Neural progenitor cell (in vitro differentiated cells): ENCODE data around the gene STX16. TPM values are rescaled to one million over a fixed set of nuclear protein-coding genes. Genes with fewer than 3 reads are reported as not detected.

Experiments used
- DNase-seq: peaks from one replicate; pipeline ENCODE4 v3.0.0-alpha.2; 2016; ENCODE audit warnings: low spot score
- H2AFZ ChIP-seq: fragments of 200-600 bp; sonication (generic); replicated peaks from 2 replicates; pipeline ENCODE4 v1.6.1; 2016; ENCODE audit warnings: antibody characterized with exemption
- H3F3A ChIP-seq: fragments of 200-600 bp; sonication (generic); 2 replicates; pipeline ENCODE4 v1.6.1; 2016; ENCODE audit warnings: antibody characterized with exemption, low read depth
- H3K27ac ChIP-seq: fragments of 200-600 bp; sonication (generic); 2 replicates; pipeline ENCODE4 v1.5.1; 2016; ENCODE audit warnings: mild to moderate bottlenecking
- H3K27me3 ChIP-seq: fragments of 200-600 bp; sonication (generic); 2 replicates; pipeline ENCODE4 v1.6.1; 2016; ENCODE audit warnings: mild to moderate bottlenecking, moderate library complexity
- H3K36me3 ChIP-seq: fragments of 200-600 bp; sonication (generic); 2 replicates; pipeline ENCODE4 v1.5.1; 2016
- H3K4me1 ChIP-seq: fragments of 200-600 bp; sonication (generic); 2 replicates; pipeline ENCODE4 v1.6.1; 2016; ENCODE audit warnings: mixed run types
- H3K4me2 ChIP-seq: fragments of 200-600 bp; sonication (generic); 2 replicates; pipeline ENCODE4 v1.6.1; 2016
- H3K4me3 ChIP-seq: fragments of 200-600 bp; sonication (generic); 2 replicates; pipeline ENCODE4 v1.5.1; 2016
- H3K79me2 ChIP-seq: fragments of 200-600 bp; sonication (generic); 2 replicates; pipeline ENCODE4 v1.6.1; 2016; ENCODE audit warnings: low read depth
- H3K9ac ChIP-seq: fragments of 200-600 bp; sonication (generic); 2 replicates; pipeline ENCODE4 v1.6.1; 2016
- H3K9me3 ChIP-seq: fragments of 200-600 bp; sonication (generic); 2 replicates; pipeline ENCODE4 v1.5.1; 2016; ENCODE audit warnings: low read depth
- H4K20me1 ChIP-seq: fragments of 200-600 bp; sonication (generic); 2 replicates; pipeline ENCODE4 v1.6.1; 2016; ENCODE audit warnings: low read depth
- H3K27ac Mint-ChIP-seq: 3 replicates; pipeline ENCODE4 v1.8.0; 2021; ENCODE audit warnings: mixed read lengths
- H3K27me3 Mint-ChIP-seq: 2 replicates; pipeline ENCODE4 v1.8.0; 2022; ENCODE audit warnings: low read depth, mild to moderate bottlenecking, inconsistent platforms, moderate library complexity, mixed read lengths; ENCODE audit not compliant: insufficient read depth
- H3K36me3 Mint-ChIP-seq: 3 replicates; pipeline ENCODE4 v1.8.0; 2021; ENCODE audit warnings: mixed read lengths
- H3K4me1 Mint-ChIP-seq: 3 replicates; pipeline ENCODE4 v1.8.0; 2021; ENCODE audit warnings: mixed read lengths
- H3K4me3 Mint-ChIP-seq: 3 replicates; pipeline ENCODE4 v1.8.0; 2021; ENCODE audit warnings: mild to moderate bottlenecking, moderate library complexity, mixed read lengths
- H3K9me3 Mint-ChIP-seq: 3 replicates; pipeline ENCODE4 v1.8.0; 2020; ENCODE audit warnings: mixed read lengths
- EZH2 ChIP-seq: fragments of 200-600 bp; sonication (generic); IDR thresholded peaks from 2 replicates; pipeline ENCODE4 v1.6.1; 2017; ENCODE audit warnings: antibody characterized with exemption, mild to moderate bottlenecking, moderate library complexity
- EZH2phosphoT487 ChIP-seq: fragments of 200-600 bp; sonication (generic); IDR thresholded peaks from 2 replicates; pipeline ENCODE4 v1.6.1; 2017; ENCODE audit warnings: antibody characterized with exemption
- total RNA-seq: library from RNA; depleted of rRNA; stranded (reverse); fragments of >200 nt; gene quantifications from 2 replicates; pipeline ENCODE4 v1.2.3, GENCODE V29; 2015; ENCODE audit warnings: low replicate concordance
- TF ChIP-seq, protein P1 (sequence below): fragments of 200-600 bp; sonication (generic); IDR thresholded peaks from 2 replicates; pipeline ENCODE4 v1.5.1; 2017; ENCODE audit warnings: antibody characterized with exemption, mild to moderate bottlenecking

The STX16 gene
- total RNA-seq, 1 donor from 2014 or later, result 46.6 TPM

DNA sequence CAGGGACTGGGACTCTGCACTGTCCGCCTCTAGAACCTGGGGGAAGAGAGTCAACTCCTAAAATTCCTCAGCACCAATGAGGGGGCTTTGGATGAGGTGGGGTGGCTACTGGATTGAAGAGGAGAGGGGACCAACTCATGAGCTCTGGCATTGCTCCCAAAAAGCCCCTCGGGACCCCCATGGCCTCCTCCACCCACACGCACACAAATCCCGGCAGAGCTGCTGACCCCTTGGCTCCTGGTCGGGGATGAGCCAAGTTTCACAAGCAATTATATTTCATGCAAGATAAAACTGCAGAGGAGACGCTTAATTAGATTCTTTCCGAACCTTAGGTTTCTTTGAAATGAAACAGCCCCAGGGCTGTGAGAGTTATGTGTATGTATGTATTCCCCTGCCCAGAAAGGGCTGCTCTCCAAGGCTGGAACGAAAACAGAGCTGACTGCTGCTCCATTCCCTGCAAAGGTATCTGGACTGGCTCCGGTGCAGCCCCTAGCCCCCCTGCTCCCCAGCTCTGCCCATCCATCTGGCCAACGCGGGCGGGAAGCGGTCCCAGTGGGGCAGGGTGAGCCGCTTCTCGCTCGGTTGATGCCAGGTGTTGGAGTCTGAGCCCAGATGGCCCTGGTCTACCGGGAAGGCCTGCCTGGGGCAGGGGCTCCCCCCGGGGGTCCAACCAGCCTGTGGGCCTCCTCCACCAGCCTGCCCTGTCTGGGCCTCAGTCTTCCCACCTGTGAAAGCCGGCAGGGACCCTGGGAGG lies 46.8 kb upstream of the STX16 start:
- Mint-ChIP-seq H3K9me3 (peaks cover 2% of the 10 kb centered on the region), H3K4me3 (no peak overlapping the region), H3K27ac (no peak overlapping the region), H3K36me3 (no peaks in the 10 kb centered on the region), H3K27me3 (peaks cover 4% of the 10 kb centered on the region), H3K4me1 (peaks cover 5% of the 10 kb centered on the region)
- Histone ChIP-seq H3K27me3 (no peaks in the 10 kb centered on the region), H3K27ac (no peak overlapping the region), H3K4me3 (no peak overlapping the region), H3K9ac (no peak overlapping the region), H3K9me3 (no peaks in the 10 kb centered on the region), H2AFZ (no peak overlapping the region), H3K79me2 (no peaks in the 10 kb centered on the region), H4K20me1 (no peaks in the 10 kb centered on the region), H3K4me1 (no peaks in the 10 kb centered on the region), H3K36me3 (no peaks in the 10 kb centered on the region), H3K4me2 (no peak overlapping the region), H3F3A (no peaks in the 10 kb centered on the region)
- TF ChIP-seq EZH2 (no peak), EZH2phosphoT487 (no peak)
- TF ChIP-seq, protein P1, sequence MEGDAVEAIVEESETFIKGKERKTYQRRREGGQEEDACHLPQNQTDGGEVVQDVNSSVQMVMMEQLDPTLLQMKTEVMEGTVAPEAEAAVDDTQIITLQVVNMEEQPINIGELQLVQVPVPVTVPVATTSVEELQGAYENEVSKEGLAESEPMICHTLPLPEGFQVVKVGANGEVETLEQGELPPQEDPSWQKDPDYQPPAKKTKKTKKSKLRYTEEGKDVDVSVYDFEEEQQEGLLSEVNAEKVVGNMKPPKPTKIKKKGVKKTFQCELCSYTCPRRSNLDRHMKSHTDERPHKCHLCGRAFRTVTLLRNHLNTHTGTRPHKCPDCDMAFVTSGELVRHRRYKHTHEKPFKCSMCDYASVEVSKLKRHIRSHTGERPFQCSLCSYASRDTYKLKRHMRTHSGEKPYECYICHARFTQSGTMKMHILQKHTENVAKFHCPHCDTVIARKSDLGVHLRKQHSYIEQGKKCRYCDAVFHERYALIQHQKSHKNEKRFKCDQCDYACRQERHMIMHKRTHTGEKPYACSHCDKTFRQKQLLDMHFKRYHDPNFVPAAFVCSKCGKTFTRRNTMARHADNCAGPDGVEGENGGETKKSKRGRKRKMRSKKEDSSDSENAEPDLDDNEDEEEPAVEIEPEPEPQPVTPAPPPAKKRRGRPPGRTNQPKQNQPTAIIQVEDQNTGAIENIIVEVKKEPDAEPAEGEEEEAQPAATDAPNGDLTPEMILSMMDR, result no peak
- DNase-seq, result no peak

DNA sequence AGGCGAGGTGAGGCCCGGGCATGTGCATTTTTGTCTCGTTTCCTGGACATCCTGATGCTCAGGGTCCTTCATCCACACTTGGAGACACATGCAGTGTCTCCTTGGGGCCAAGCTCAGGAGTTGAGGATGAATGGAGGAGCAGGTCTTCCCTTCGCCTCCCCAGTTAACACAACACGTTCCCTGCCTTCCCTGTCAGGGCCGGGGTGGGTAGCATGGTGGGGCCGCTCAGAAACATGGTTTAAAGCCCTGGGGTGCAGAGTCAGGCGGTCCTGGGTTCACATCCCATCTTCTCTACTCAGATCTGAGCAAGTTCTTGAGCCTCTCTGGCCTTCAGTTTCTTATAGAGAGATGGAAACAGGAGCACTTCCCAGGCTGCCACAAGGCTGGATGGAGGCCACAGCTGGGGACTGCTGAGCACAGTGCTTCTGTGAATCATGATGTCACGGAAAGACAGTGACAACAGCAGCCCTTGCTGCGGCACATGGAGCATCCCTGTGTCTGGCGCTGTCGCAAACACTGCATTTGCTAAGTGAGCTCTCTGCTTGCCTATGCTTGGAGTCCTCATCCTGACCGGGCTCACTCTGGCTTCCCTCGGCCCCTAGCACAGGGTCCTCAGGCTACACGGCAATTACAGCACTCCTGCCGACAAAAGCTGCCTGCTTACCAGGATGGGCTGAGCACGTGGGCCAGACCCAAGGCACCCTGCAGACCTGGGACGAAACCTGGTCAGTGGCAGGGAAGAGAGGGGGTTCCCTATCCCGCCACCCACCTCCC lies 45.6 kb upstream of the STX16 start:
- Histone ChIP-seq H3K27me3 (no peaks in the 10 kb centered on the region), H3K27ac (no peak overlapping the region), H3K9me3 (no peaks in the 10 kb centered on the region), H3K79me2 (no peaks in the 10 kb centered on the region), H3K36me3 (no peaks in the 10 kb centered on the region), H3K4me1 (no peaks in the 10 kb centered on the region), H2AFZ (peak overlapping the region; percentile 42), H3K9ac (no peak overlapping the region), H3F3A (no peaks in the 10 kb centered on the region), H4K20me1 (no peaks in the 10 kb centered on the region), H3K4me3 (no peak overlapping the region), H3K4me2 (no peak overlapping the region)
- Mint-ChIP-seq H3K27ac (no peak overlapping the region), H3K27me3 (peaks cover 4% of the 10 kb centered on the region), H3K4me3 (no peak overlapping the region), H3K36me3 (no peaks in the 10 kb centered on the region), H3K9me3 (peaks cover 2% of the 10 kb centered on the region), H3K4me1 (peaks cover 5% of the 10 kb centered on the region)
- TF ChIP-seq EZH2phosphoT487 (no peak), EZH2 (no peak)
- TF ChIP-seq, protein P1, result no peak
- no peak for DNase-seq

DNA sequence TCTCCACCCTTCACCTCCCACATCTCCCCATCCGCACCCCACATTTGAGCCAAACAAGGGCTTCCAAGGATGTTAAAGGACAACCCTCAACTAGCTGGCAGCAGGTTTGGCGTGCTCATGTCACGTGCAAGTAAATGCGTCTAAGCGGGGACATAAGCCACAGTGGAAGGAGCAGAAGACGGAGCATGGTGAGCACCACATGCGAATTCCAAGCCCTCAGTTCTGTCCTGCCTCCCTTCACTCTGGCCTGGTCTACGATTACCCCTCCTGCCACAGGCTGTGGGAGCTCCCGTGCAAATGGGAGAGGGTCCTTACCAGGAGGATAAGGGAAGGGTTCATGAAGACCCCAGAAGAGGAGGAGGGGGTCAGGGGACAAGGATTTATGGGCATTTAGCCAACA lies 44.9 kb upstream of the STX16 start:
- Mint-ChIP-seq H3K4me1 (peaks cover 7% of the 10 kb centered on the region), H3K4me3 (no peak overlapping the region), H3K27me3 (peaks cover 4% of the 10 kb centered on the region), H3K36me3 (no peaks in the 10 kb centered on the region), H3K9me3 (peaks cover 2% of the 10 kb centered on the region), H3K27ac (no peak overlapping the region)
- Histone ChIP-seq H3F3A (no peaks in the 10 kb centered on the region), H3K9ac (no peak overlapping the region), H3K79me2 (no peaks in the 10 kb centered on the region), H3K4me1 (no peaks in the 10 kb centered on the region), H3K9me3 (no peaks in the 10 kb centered on the region), H3K4me2 (no peak overlapping the region), H3K4me3 (no peak overlapping the region), H3K27me3 (no peaks in the 10 kb centered on the region), H3K27ac (no peak overlapping the region), H2AFZ (no peak overlapping the region), H4K20me1 (no peaks in the 10 kb centered on the region), H3K36me3 (no peaks in the 10 kb centered on the region)
- no peak for DNase-seq
- TF ChIP-seq EZH2, result no peak
- TF ChIP-seq, protein P1, result no peak
- TF ChIP-seq EZH2phosphoT487, result no peak
